GM19455 (cell line): Measurements from ENCODE around the gene PRKG2.

ENCODE experiments used
- ATAC-seq: cut with Tn5 transposase; IDR thresholded peaks from one replicate; pipeline ENCODE4 v1.9.1; 2021; ENCODE audit not compliant: unreplicated experiment

Gene PRKG2

DNA sequence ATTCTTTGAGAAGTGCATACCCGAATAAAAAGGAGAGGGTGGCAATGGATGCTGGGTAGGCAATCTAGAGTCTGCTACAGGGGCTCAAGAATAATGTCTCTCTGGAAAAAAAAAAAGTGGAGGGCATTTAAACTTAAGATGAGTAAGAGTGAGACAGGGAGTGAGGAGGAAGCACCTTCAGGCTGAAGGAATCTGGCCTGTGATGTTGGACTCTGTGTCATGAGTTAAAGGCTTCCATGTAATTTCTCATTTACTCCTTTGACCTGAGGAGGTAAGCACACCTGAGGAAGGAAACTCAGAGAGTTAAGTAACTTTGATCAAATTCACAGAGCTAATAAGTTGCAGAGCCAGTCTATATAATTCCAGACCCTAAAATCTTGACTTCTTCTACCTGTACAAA is 3.2 kb upstream of the PRKG2 start:
- no peak for ATAC-seq

DNA sequence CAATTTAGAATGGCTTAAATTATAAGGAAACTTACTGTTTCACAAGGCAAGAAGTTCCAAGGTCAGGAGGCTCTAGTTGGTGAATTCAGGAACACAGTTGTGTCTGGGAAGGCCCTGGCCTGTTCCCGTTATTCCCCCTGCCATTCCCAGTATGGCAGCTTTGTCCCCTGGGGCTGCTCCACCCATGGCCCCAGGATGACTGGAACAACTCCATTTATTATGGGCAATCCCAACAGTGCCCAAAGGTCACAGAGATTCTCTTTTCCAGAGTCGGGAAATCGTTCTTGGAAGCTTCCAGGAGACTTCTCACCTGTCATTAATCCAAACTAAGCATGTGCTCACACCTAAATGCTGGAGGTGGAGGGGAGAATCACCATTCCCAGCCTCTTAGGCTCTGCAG is 2.8 kb upstream of the PRKG2 start:
- no peak for ATAC-seq

DNA sequence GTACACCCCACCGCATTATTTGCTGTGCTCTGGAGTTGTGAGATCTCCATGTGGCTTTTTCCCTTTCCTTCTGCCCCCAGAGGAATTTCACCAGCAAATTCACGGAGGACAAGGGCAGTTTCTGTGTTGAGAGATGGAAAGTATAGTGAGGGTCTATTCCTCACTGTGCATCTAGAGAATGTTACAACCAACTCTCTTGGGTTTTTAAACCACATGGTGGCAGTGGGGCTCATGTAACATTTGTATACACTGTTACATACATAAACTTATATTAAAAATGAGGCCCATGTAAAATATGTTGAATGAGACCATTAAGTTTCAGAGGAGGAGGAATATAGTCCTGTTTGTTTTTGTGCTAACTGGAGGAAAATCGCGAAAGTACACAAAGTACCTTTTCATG is 909 bp upstream of the PRKG2 start:
- ATAC-seq: no peak

DNA sequence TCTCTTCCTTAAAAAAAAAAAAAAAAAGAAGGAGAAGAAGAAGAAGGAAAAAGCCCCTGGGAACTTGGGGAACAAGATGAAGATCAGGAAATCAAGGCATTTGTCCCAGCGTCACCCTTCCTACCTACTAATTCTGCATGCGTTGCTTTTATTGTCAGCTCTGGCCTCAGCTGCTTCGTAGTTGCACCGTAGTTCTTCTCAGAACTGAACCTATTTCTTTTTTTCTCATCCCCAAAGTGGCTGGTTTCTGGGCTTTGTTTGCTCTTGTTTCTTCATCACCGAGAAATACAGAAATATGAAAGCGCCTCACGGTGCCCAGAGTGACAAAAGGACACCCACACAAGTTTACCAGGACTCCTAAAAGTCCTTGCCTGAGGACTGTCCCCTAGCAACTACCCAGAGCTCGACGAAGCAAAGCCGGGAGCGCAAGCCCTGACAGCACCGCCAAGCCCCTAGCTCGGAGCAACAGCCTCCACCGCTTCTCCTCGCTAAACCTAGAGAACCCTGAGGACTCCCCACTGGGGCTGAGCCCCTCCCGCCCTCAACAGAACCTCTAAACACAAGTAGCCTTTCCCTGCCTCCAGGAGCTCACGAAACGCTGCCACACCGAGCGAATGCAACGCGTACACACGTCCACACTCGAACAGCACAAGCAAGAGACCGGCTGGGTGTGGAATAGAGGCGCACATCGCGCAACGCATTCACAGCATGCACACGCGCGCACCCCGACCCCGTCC is 710 bp downstream of the PRKG2 start:
- no peak for ATAC-seq

DNA sequence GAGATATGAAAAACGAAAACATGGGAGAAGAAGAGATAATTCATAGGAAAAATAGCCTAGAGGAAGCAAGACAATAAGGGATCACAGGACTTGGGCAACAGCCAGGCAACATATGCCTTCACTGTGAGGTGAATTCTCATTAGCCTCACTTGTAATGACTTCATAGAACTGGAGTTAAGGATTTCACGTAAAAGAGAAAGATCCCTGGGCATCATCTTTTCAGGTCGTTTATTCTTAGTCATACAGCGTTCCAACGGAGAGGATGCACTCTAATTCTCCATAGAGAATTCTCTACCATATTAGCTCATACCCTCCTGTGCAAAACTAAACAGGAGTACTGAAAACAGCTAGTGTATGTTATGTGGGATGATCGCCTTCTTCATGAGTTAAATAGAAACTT is 1.4 kb downstream of the PRKG2 start:
- no peak for ATAC-seq

DNA sequence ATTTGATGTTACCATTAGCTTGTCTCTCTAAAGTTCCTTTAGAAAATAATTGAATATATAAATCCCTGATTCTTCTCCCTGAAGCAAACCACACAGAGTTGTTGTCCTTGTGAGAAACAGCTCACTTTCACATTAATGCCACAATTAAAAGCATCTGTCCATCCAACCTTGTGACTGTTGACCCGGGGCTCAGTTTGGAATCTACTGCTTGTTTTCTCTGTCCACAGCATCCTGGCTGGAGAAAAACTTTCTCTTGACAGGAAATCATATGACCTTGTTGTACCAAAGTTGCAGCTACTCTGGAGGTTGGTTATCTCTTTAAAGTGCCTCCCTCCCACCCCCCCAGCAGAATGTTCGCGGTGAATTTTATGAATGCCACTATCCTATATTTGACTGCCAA is 3.1 kb downstream of the PRKG2 start:
- ATAC-seq: no peak

DNA sequence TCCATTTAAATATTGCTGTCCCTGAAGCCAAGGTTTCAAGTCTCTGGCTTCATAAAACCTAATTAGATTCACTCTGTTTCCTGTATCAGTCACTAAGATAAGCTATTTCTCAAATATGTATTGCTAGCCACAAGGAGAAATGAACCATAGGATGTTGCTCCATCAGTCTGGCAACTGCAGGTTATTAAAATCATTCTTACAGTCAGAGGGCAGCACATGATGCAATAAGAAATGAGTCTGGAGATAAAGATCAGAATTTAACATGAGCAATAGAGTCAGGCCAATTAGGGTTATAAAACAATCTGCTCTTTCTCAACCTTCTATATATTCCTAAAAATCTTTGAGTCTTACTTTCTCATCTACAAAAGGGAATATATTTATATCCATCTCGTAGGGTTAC is 7.2 kb downstream of the PRKG2 start:
- ATAC-seq: no peak

DNA sequence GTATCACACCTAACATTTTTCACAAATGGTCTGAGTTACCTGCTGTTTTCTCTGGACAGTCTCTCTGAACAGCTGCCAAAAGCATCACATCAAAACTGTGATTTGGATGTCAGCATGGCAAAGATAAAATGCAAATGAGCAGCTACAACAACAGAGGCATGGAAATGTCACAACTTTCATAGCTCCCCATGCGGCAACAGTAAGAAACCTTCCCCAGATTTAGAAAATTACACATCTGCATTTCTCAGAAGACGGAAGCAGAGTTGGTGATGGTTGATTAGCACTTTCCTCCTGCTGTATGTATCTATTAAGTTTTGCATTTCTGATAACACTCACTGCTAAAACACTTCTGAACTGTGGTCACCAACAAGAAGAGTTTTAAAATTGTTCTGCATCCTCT is 9.7 kb downstream of the PRKG2 start:
- ATAC-seq: no peak

DNA sequence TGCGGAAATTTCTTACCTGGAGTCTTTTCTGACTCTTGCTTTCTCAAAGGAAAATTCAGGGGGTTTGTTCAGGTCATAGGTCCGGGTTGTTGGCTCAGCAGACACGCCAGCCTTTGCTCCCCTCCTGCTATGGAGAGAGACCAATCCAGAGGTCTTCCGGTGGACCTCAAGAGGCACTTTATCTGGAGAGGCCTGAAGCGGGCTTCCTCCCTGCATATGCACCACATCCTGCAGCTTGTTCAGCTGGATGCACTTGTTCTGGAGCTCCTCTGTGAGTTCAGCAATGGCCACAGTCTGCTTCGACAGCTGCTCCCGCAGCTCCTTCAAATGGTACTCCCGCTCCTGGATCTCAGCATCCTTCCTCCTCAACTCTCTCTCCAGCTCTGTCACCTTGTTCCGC is 10.5 kb downstream of the PRKG2 start:
- no peak for ATAC-seq

DNA sequence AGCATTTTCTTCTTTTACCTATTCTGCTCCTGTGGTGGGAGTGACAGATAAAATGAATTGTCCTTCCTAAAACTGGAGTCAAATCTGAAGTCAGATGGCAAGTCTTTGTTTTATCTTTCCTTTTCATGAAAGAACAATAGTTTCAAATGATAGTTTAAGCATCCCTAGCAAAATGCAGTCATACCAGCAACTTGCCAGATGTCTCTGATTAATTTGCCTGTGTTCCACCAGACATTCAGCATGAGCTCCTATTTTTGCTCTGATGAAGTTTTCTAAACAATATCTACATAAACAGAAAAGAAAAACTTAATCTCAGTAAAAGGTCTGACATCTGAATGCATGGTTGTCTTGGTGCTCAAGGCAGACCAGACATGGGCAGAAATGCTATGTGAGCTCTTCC is 15.2 kb downstream of the PRKG2 start:
- ATAC-seq: no peak

DNA sequence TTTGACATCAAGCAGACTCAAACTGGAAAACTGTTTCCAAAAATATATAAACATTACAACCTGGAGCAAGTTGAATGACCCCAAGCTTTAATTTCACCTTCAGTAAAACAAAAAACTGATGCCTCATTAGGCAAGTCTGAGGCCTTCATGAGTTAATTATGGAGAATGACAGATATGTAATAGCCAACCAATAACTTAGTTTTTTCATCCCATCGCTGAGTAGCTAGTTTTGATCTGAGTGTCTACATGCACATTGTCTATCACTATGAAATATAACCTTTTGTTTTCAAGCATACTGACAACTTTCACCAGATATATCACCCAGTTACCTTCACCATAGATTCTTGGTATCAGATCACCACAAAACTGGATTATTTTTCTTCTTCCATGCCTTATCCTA is 16.4 kb downstream of the PRKG2 start:
- no peak for ATAC-seq

DNA sequence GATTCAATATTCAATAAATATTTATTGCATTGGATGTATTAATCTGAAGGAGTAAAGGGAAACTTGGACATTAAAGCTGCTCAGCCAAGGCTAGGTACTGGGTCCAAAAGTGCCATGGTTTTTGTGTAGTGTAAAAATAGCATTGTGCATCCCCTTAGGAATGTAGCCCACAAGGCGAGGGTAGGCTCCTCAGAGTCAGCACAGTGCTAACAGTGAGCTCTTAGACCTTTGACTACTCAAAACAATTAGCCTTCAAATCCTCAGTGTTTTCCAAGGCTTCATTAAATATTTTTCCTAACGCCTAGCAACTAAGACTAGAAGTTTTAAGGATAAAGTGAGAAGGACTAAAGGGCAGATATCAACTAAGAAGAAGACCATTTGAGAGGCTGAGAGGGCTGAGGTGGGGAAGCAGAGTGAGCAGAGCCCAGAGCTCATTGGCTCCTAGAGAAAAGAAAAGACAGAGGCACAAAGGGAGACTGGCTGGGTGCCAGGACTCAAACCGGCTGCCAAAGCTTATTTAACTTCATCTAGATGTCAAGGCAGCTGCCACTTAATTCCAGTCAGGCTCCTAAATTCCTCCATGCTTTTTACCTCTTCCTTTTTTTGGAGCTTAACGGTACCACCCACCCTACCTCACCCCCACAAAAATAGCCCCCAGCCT is 17.0 kb downstream of the PRKG2 start:
- no peak for ATAC-seq

DNA sequence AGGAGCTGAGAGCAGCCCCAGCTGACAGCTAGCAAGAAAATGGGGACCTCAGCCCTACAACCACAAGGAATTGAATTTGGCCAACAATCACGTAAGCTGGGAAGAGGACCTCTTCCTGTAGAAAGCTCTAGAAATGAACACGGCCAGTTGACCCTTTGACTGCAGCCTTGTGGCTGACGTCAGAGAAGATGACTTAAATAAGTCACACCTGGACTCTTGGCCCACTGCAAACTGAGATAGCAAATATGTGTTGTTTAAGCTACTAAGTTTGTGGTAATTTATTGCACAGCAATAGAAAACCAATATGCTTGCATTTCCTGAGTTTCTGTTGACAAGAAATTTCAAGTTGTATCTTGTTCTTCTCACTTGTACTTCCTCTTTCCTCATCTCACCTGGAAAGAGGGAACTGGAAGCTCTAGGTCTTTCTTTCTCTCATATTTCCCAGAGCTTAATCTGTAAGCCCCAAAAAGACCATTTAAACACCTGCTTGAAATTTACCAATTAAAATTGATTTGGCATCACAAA is 18.8 kb downstream of the PRKG2 start:
- ATAC-seq: no peak

DNA sequence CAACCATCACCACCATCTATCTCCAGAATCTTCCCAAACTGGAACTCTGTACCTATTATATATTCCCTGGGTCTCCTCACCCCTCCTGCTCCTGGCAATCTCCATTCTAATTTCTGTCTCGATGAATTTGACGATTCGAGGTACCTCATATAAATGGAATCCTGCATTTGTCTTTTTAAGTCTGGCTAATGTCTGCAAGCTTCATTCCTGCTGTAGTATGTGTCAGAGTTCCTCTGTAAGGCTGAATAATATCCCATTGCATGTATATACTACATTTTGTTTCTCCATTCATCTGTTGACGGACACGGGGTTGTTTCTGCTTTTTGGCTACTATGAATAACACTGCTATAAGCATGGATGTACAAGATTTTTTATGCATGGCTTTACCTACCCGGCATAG is 19.5 kb downstream of the PRKG2 start:
- ATAC-seq: no peak

DNA sequence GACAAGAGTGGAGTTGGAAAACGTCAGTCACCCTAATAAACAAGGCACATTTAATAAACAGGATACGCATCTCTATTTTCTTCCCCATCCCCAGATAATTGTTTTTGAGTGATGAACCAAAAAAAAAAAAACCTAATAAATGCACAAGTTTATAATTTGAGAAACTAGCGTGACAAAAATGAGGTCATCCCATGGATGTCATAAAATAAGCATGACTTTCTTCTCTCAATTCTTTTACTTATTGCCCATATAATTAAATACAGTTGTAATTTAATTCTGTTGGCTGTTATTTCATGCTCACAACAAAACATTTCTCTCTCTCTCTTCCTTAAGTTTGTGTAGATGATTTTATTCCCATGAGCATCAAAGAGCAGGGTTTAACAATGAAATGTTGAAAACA is 20.7 kb downstream of the PRKG2 start:
- ATAC-seq: no peak

DNA sequence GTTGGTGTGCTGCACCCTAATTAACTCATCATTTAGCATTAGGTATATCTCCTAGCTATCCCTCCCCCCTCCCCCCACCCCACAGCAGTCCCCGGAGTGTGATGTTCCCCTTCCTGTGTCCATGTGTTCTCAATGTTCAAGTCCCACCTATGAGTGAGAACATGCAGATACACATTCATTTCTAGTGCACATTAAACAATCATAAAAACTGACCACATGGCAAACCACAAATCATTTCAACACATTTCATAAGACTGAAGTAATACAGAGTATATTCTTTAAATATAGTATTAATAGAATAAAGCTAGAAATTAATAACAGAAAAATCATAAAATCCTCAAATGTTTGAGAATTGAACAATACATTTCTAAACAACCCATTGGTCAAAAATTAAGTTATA is 34.1 kb downstream of the PRKG2 start:
- ATAC-seq: no peak

DNA sequence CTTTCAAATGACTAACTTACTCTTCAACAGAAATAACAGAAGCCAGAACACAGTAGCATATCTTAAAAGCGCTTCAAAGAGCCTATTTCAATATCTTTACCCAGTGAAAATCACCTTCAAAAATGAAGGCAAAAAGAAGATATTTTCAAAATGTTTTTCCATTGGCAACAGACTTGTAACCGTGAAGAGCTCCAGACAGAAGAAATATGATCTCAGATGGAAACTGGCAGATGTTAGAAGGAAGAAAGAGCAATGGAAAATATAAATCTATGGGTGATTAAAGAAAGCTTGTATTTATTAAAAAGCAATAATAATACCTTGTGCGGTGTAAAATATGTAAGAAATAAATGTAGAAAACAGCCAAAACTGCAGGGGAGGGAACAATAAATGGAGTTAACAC is 35.7 kb downstream of the PRKG2 start:
- ATAC-seq: no peak

DNA sequence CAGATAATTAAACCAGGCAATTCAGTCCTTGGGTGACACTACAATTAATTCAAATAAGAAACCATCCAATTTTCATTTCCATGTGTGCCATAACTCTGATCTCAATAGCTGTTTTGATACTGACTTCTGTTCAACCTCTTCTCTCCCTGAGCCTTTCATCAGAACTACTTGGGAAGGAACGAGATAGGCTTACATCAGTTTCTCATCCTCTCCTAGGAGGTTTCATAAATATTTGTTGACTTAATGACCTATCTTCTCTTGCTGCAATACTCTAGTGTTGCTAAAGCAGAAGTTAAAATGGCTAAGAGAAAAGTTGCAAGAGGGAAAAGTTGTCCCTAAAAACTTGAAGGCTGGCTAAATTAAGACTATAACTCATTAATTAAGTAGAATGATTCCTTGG is 41.8 kb downstream of the PRKG2 start:
- ATAC-seq: no peak

DNA sequence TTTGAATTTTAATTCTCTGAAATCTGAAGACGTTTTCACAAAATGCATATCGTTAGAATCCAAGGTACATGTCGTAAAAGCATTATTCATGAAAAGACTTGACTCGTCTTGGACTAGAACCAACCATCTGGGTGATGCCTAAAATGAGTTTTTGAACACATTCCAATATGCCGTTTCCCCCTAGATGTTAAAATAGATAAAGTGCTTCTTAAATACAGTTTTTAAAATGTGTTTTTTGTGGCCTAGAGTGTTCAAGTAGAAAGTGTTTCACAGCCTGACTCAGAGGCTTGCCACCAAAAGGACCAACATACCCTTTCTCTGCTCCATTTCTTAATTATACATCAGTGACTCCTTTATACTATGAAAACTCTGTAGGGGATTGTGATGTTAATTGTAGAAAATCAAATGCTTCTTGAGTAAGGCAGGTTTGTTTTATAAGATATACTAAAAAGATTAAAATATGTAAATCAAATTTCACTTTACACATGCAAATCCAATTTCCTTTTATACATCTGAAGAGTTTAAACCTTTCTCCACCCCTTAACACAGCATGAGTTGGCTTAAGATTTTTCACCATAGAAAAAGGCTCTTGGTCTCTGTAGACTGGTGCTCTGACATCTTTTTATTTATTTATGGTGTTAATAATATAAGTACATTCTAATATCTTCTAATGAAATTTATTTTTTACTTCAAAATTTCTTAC is 48.4 kb downstream of the PRKG2 start:
- no peak for ATAC-seq

DNA sequence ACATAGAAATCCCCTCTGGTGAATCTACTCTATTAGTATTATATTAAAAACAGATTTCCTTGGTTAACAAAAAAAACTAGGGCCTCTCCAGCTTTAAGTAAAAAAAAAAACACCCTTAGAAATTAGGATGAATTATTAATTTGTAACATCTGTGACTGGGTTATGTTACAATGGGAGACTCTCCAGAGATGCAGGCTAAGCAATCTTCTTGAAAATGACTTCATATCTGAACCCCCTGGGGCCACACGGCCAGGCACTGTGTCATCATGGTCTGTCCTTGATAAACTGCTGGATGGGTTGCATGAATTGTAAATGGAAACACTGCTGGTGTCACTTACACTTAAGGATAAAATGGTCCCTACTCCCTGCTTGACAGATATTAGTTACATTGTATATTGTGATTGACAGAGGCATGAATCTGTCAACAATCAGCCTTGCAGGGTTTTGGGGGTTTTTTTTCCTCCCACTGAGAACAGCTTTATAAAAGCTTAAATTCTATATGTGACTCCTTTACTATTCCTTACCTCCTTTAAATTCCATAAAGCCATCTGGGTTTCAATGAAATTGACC is 49.1 kb downstream of the PRKG2 start:
- no peak for ATAC-seq

DNA sequence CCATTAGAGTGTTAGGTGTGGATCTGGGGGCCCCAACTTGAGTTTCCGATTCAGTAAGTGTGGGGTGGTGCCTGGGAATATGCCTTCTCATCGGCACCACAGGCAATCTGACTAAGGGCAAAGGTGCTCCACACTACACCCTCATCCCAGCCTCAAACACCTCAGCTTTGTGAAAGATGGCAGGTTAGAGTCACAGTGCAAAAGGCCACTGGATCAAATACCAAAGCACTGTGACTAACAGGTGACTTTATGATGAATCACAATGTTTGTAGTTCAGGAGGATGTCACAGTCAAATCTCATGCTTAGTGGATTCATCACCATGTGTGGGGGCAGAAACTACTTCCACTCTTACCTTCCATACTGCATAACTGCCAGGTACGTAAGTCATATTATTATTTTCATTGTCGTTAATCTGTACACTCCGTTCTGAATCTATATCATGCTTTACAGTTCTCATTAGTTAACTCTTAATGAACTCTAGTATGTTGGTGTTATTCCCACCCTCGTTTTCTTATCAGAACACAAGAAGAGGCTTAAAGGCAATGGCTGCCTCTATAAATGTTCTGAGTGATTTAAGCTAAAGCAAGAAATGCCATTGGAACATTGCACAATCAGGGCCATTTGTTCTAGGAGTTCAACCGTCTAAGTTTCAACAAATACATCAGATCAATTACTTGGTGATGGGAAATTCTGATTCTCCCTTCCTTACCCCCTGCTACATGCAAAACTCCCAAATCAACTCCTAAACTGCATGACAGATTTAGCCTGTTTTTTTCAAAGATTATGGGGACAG is 50.2 kb downstream of the PRKG2 start:
- ATAC-seq: no peak
